ENCODE data around the gene ROR1. TPM values are rescaled to one million over a fixed set of nuclear protein-coding genes. Genes with fewer than 3 reads are reported as not detected.

ROR1 gene
- total and polyA plus RNA-seq, 9 donors = 7.2 to 22.4 (median 11.4) TPM

DNA sequence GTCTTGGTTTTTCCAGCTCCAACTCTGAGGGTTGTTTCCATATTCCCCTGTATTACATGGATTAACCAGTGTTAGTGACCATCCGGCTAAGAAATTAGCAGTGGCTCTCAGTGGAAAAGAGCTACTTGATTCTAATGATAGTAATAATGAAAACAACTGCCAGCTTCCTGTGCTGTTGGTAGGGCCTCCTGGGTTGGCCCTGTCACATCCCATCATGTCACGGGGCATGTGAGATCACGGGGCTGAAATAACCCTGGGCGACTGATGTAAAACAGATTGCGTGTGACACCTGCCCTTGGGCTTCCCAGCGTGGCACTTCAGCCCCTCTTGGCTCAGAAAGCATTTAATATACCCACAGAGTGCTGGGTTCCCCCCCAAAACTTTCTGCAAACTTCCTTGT, 149.0 kb downstream of the ROR1 start:
- no peak for DNase-seq

DNA sequence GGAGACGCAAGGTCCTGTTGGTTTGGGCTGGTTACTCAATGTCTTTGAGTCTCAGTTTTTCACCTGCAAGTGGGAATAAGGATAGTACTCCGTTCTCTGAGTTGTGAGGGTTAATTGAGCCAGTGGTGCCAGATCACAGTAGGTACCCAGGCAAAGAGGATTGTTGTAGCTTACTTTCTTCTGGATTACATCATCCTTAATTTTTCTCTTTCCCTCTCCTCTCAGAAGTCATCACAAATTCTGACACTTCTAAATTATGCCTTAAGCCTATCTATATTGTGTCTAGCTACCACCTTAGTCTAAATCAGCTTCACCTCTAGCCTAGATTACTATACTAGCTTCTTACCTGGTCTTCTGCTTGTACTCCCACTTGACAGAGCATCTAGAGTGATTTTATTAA, 149.5 kb downstream of the ROR1 start:
- Histone ChIP-seq H3K4me1 (ENCODE audit: control insufficient read depth, insufficient read depth, low read length) (peaks cover 3% of the 10 kb centered on the region), H3K27me3 (ENCODE audit: control insufficient read depth, insufficient read depth, low read length) (no peaks in the 10 kb centered on the region), H3K36me3 (ENCODE audit: control insufficient read depth, insufficient read depth, low read length) (no peaks in the 10 kb centered on the region), H3K27ac (ENCODE audit: low read length) (no peak overlapping the region), H3K9me3 (replicated peaks; ENCODE audit: control insufficient read depth, low read depth, low read length) (no peaks in the 10 kb centered on the region), H3K4me3 (ENCODE audit: low read length) (no peak overlapping the region)
- WGBS (ENCODE audit: insufficient coverage) = 100% methylated on average over 1 of the region's 2 CpGs
- no peak for DNase-seq

More for the DNA sequence above, 149.0 kb downstream of the ROR1 start:
- no peaks in the 10 kb centered on the region for H3K36me3 ChIP-seq (ENCODE audit: control insufficient read depth, insufficient read depth, low read length)
- 58% methylated on average over 4 of the region's 6 CpGs for WGBS (ENCODE audit: insufficient coverage)
- H3K27ac ChIP-seq (ENCODE audit: low read length) = no peak overlapping the region
- no peaks in the 10 kb centered on the region for H3K9me3 ChIP-seq (replicated peaks; ENCODE audit: control insufficient read depth, low read depth, low read length)
- no peaks in the 10 kb centered on the region for H3K27me3 ChIP-seq (ENCODE audit: control insufficient read depth, insufficient read depth, low read length)
- no peak overlapping the region for H3K4me3 ChIP-seq (ENCODE audit: low read length)
- H3K4me1 ChIP-seq (ENCODE audit: control insufficient read depth, insufficient read depth, low read length) = no peaks in the 10 kb centered on the region

DNA sequence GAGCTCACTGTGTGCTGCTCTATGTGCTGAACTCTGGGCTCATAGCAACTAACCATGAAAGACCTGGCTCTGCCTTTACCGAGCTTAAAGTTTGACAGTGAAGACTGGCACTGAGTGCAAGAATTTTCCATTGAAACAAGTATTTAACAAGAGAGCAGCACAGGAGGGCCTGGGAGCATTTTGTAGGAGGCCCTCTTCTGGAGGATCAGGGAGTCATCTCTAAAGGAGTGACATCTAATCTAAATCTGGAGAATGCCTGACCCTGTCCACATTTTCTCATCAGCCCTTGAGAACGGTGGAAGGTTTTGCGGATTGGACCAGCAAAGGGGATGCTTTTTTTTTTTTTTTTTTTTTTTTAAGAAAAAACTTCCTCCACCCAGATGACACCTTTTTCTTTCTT, 150.8 kb downstream of the ROR1 start:
- H3K9me3 ChIP-seq (replicated peaks; ENCODE audit: control insufficient read depth, low read depth, low read length) = no peaks in the 10 kb centered on the region
- peaks cover 8% of the 10 kb centered on the region for H3K4me1 ChIP-seq (ENCODE audit: control insufficient read depth, insufficient read depth, low read length)
- no peak overlapping the region for H3K27ac ChIP-seq (ENCODE audit: low read length)
- H3K4me3 ChIP-seq (ENCODE audit: low read length) = no peak overlapping the region
- WGBS (ENCODE audit: insufficient coverage) = 80% methylated on average over 1 of the region's 3 CpGs
- no peaks in the 10 kb centered on the region for H3K36me3 ChIP-seq (ENCODE audit: control insufficient read depth, insufficient read depth, low read length)
- DNase-seq = no peak
- no peaks in the 10 kb centered on the region for H3K27me3 ChIP-seq (ENCODE audit: control insufficient read depth, insufficient read depth, low read length)

DNA sequence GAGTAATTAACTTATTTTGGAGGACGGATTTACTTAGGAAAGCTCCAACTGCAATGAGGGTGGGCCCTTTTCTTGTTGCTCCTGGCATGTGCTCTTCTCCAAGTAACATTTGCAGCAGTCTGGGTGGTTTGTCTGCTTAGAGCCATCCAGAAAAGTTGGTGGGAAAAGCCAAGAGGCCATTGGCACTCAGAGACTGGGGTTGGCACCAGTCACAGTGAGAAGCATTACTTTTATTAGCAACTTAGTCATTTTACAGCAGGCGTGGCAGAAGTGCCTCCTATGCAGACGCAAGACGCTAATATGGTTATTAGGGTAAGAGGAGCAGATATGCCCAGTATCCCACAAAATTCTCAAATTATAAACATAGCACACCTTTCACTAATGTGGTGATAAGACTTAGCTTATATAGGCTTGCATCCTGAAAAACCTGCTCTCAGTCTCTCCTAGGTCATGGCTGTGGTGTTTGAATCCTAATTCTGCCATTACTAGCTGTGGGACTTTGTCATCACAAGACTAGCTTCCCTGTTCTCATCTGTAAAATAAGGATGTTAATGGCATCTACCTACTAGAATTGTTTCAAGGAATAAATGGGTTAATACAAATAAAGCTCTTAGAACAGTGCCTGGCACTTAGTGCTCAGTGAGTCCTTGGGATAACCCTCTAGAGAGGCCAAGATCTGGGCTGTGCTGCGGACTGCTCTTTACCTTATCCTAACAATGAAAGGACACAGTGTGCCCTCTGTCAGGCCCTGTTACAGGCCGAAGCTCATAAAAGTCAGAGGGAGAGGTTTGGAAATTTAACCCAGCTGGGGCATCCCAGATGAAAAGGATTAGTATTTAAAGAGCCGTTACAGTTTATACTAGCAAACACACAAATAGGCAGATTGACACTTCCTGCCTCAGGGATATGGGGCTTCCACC, 154.6 kb downstream of the ROR1 start:
- peak; percentile 45 for DNase-seq
- WGBS (ENCODE audit: insufficient coverage) = 40% methylated on average over 1 of the region's 7 CpGs
- H3K36me3 ChIP-seq (ENCODE audit: control insufficient read depth, insufficient read depth, low read length) = no peaks in the 10 kb centered on the region
- H3K9me3 ChIP-seq (replicated peaks; ENCODE audit: control insufficient read depth, low read depth, low read length) = no peaks in the 10 kb centered on the region
- H3K4me3 ChIP-seq (ENCODE audit: low read length) = no peak overlapping the region
- no peaks in the 10 kb centered on the region for H3K27me3 ChIP-seq (ENCODE audit: control insufficient read depth, insufficient read depth, low read length)
- H3K4me1 ChIP-seq (ENCODE audit: control insufficient read depth, insufficient read depth, low read length) = peaks cover 8% of the 10 kb centered on the region
- no peak overlapping the region for H3K27ac ChIP-seq (ENCODE audit: low read length)

DNA sequence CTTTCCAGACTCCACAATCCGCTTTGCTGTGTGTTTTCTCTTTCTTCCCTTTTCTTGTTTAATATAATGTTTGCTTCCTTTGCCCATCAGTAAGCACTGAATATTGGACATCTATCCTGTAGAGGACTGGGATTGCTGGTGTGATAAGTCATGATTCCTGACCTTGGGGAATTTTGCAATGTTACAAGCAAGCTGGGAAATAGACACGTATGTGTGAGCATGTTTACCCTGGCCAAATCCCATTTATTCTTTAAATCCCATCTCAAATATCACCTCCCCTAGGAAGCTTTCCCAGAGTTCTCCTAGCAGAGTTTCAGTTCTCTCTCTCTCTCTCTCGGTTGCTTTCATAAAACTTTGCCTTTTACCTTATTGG, 155.3 kb downstream of the ROR1 start:
- no peaks in the 10 kb centered on the region for H3K27me3 ChIP-seq (ENCODE audit: control insufficient read depth, insufficient read depth, low read length)
- DNase-seq = no peak
- H3K27ac ChIP-seq (ENCODE audit: low read length) = no peak overlapping the region
- H3K9me3 ChIP-seq (replicated peaks; ENCODE audit: control insufficient read depth, low read depth, low read length) = no peaks in the 10 kb centered on the region
- no peaks in the 10 kb centered on the region for H3K36me3 ChIP-seq (ENCODE audit: control insufficient read depth, insufficient read depth, low read length)
- peaks cover 8% of the 10 kb centered on the region for H3K4me1 ChIP-seq (ENCODE audit: control insufficient read depth, insufficient read depth, low read length)
- H3K4me3 ChIP-seq (ENCODE audit: low read length) = no peak overlapping the region
- WGBS (ENCODE audit: insufficient coverage) = no CpG with 5 or more reads among the region's 3 CpGs

DNA sequence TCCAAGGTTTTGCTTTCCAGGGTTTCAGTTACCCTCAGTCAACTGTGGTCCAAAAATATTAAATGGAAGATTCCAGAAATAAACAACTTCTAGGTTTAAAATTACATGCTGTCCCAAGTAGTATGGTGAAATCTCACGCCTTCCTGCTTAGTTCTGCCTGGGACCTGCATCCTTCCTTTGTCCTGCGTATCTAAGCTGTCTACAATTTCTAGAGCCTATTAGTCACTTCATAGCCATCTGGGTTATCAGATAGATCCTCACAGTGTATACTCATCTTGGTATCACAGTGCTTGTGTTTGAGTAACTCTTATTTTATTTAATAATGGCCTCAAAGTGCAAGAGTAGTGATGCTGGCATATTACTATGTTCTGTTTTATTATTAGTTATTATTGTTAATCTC, 157.7 kb downstream of the ROR1 start:
- 80% methylated on average over 1 of the region's 2 CpGs for WGBS (ENCODE audit: insufficient coverage)
- DNase-seq = no peak
- H3K4me3 ChIP-seq (ENCODE audit: low read length) = no peak overlapping the region
- H3K4me1 ChIP-seq (ENCODE audit: control insufficient read depth, insufficient read depth, low read length) = peaks cover 8% of the 10 kb centered on the region
- H3K36me3 ChIP-seq (ENCODE audit: control insufficient read depth, insufficient read depth, low read length) = no peaks in the 10 kb centered on the region
- H3K9me3 ChIP-seq (replicated peaks; ENCODE audit: control insufficient read depth, low read depth, low read length) = no peaks in the 10 kb centered on the region
- no peak overlapping the region for H3K27ac ChIP-seq (ENCODE audit: low read length)
- no peaks in the 10 kb centered on the region for H3K27me3 ChIP-seq (ENCODE audit: control insufficient read depth, insufficient read depth, low read length)

- Histone ChIP-seq H3K27ac (ENCODE audit: low read length) (no peak overlapping the region), H3K27me3 (ENCODE audit: control insufficient read depth, insufficient read depth, low read length) (no peaks in the 10 kb centered on the region), H3K4me3 (ENCODE audit: low read length) (no peak overlapping the region), H3K36me3 (ENCODE audit: control insufficient read depth, insufficient read depth, low read length) (no peaks in the 10 kb centered on the region), H3K4me1 (ENCODE audit: control insufficient read depth, insufficient read depth, low read length) (no peaks in the 10 kb centered on the region), H3K9me3 (replicated peaks; ENCODE audit: control insufficient read depth, low read depth, low read length) (no peaks in the 10 kb centered on the region)
- no peak for DNase-seq
- WGBS (ENCODE audit: insufficient coverage) = 60% methylated on average over 1 of the region's 1 CpG
These were observed 160.9 kb downstream of the ROR1 start for GRCh38 chr1:63934697-63935096.

- Histone ChIP-seq H3K27me3 (ENCODE audit: control insufficient read depth, insufficient read depth, low read length) (no peaks in the 10 kb centered on the region), H3K27ac (ENCODE audit: low read length) (no peak overlapping the region), H3K36me3 (ENCODE audit: control insufficient read depth, insufficient read depth, low read length) (no peaks in the 10 kb centered on the region), H3K4me1 (ENCODE audit: control insufficient read depth, insufficient read depth, low read length) (no peaks in the 10 kb centered on the region), H3K9me3 (replicated peaks; ENCODE audit: control insufficient read depth, low read depth, low read length) (no peaks in the 10 kb centered on the region), H3K4me3 (ENCODE audit: low read length) (no peak overlapping the region)
- no CpG with 5 or more reads among the region's 1 CpG for WGBS (ENCODE audit: insufficient coverage)
- DNase-seq = no peak
These were observed 161.3 kb downstream of the ROR1 start for GRCh38 chr1:63935143-63935542.

- Histone ChIP-seq H3K4me3 (ENCODE audit: low read length) (no peak overlapping the region), H3K9me3 (replicated peaks; ENCODE audit: control insufficient read depth, low read depth, low read length) (no peaks in the 10 kb centered on the region), H3K27me3 (ENCODE audit: control insufficient read depth, insufficient read depth, low read length) (no peaks in the 10 kb centered on the region), H3K4me1 (ENCODE audit: control insufficient read depth, insufficient read depth, low read length) (no peaks in the 10 kb centered on the region), H3K36me3 (ENCODE audit: control insufficient read depth, insufficient read depth, low read length) (no peaks in the 10 kb centered on the region), H3K27ac (ENCODE audit: low read length) (no peak overlapping the region)
- no peak for DNase-seq
- WGBS (ENCODE audit: insufficient coverage) = no CpG with 5 or more reads among the region's 1 CpG
These were observed 161.7 kb downstream of the ROR1 start for GRCh38 chr1:63935553-63935952.

DNA sequence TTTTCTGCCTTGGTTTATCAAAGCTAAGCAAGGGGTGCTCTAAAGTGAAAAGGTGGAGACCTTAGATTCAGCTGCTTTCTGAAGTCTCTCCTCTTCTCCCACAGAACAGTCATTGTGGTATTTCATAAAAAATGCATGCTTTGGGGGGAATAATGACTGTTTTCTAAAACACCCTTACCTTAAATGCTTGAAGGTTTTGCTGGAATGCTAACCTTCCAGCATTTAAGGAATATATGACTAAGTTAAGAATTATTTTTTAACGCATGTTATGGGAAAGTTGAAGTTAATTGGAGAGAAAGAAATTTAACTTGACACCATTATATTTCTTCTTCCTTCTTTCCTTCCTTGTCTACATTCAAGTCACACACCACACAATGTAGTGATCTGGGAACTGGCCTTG, 162.5 kb downstream of the ROR1 start:
- DNase-seq = no peak
- Histone ChIP-seq H3K27me3 (ENCODE audit: control insufficient read depth, insufficient read depth, low read length) (no peaks in the 10 kb centered on the region), H3K4me3 (ENCODE audit: low read length) (no peak overlapping the region), H3K36me3 (ENCODE audit: control insufficient read depth, insufficient read depth, low read length) (no peaks in the 10 kb centered on the region), H3K27ac (ENCODE audit: low read length) (no peak overlapping the region), H3K9me3 (replicated peaks; ENCODE audit: control insufficient read depth, low read depth, low read length) (no peaks in the 10 kb centered on the region), H3K4me1 (ENCODE audit: control insufficient read depth, insufficient read depth, low read length) (no peaks in the 10 kb centered on the region)
- WGBS (ENCODE audit: insufficient coverage) = no CpG with 5 or more reads among the region's 1 CpG
